Measurements from ENCODE around the gene PTPRM.

GRCh38 chr18:7924616-7925015 lies 357.5 kb downstream of the PTPRM start:
- TF ChIP-seq, protein P1, sequence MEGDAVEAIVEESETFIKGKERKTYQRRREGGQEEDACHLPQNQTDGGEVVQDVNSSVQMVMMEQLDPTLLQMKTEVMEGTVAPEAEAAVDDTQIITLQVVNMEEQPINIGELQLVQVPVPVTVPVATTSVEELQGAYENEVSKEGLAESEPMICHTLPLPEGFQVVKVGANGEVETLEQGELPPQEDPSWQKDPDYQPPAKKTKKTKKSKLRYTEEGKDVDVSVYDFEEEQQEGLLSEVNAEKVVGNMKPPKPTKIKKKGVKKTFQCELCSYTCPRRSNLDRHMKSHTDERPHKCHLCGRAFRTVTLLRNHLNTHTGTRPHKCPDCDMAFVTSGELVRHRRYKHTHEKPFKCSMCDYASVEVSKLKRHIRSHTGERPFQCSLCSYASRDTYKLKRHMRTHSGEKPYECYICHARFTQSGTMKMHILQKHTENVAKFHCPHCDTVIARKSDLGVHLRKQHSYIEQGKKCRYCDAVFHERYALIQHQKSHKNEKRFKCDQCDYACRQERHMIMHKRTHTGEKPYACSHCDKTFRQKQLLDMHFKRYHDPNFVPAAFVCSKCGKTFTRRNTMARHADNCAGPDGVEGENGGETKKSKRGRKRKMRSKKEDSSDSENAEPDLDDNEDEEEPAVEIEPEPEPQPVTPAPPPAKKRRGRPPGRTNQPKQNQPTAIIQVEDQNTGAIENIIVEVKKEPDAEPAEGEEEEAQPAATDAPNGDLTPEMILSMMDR (IDR thresholded peaks at IDR 0.05; ENCODE audit: low read depth, low read length) = no peak
- no peak for TF ChIP-seq POLR2A (IDR thresholded peaks at IDR 0.05; ENCODE audit: extremely low read depth, insufficient read length)
